GM19324 (cell line): ENCODE measurements around the gene NFATC1.

Source experiments
- ATAC-seq: cut with Tn5 transposase; IDR thresholded peaks from one replicate; pipeline ENCODE4 v1.9.1; 2021; ENCODE audit warnings: mild to moderate bottlenecking, moderate library complexity; ENCODE audit not compliant: unreplicated experiment, low FRiP score

NFATC1 gene

DNA sequence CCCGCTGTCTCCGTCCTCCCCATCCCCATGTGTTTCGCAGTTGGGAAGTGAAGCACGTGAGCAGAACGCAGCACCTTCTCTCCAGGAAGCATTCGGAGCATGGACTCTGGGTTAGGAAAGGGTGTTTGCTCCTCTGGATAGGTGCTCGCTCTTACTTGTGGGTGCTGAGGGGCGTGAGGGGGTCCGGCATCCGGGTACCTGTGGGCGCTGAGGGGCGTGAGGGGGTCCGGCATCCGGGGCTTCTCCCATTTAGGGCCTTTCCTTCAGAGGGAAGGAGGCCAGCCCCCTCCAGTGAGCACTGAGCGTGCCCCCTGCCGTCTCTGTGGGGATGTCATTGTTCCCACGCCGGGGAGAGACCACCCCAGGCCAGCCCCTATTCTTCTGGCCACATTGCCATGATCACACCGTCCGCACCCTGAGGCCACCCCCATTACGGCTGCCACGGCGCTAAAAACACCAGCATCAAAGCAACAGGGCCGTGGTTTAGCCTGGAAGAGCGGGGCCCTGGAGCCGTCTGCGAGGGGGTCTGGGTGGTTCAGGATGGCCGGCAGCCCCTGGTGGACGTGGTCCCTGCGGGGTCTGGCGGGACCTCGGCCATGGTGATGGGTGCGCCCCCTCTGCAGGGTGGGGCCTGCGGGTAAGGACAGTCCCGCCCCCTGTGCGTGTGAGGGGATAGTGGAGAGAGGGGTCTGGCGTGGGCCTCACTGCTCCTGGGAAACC is 41.0 kb downstream of the NFATC1 start:
- ATAC-seq = no peak

DNA sequence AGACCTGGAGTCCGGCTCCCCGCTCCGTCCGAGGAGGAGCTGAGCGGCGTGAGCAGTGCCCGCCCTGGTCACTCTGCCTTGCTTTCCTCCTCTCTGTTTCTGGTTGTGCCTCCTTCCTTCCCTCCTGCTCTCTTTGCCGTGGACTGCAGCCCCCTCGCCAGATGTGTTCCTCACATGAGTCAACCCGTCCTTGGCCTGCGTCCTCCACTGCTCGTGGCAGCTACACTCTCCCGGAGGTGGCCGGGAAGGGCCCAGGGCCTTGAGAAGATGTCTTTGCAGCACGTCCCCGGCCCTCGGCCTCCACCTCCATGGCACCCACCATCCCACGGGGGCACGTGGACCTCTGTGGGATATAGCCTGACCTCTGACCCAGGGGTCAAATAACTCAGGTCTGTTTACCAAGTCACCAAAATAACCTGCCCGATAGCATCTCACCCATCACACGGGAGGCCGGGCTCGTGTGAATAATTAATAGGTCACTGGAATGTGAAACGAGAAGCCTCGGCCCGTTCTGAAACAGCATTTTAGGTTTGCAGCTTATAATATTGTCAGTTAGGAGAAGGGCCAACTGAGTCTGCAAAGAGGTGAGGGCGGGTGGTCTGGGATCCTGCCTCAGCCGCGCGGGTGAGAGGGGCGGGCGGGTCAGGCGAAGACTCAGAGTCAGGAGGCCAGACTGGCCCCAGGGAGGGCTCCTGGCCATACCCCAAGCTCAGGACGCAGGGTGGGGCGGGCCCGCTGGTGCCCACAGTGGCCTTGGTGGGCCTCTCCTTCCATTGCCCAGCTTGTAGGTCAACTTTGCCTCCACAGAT is 42.6 kb downstream of the NFATC1 start:
- ATAC-seq = no peak

DNA sequence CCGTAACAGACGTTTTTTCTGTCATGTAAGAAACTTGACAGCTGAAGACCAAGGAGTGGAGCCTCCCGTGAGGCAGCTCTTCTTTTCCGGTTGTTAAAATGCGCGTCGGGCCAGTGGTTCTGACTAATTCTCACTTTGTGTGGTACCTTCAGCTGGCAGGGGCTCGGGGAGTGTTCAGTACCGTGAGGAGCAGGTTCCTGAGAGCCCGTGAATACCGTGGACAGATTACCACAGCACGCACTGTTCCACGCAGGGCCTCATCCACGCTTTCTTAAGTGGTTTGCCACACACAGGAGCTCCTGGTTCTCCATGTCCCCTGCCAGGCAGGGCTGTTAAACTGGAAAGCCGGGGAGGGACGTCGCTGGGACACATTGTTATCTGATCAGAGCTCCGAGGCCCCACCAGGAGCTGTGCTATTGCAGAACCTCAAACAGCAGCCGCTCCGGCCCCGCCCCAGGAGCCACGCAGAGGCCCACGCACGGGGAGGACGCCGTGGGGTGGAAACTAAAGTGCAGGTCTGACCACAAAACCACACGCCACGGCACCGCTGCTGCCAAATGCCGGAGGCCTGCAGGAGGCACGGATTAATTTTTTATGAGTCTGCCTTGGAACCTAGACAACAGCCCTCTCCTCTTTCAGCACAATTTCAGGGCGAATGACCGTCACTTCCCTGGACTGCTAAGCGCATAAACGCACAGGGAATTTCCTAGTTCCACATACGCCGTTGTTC is 43.3 kb downstream of the NFATC1 start:
- ATAC-seq = no peak

DNA sequence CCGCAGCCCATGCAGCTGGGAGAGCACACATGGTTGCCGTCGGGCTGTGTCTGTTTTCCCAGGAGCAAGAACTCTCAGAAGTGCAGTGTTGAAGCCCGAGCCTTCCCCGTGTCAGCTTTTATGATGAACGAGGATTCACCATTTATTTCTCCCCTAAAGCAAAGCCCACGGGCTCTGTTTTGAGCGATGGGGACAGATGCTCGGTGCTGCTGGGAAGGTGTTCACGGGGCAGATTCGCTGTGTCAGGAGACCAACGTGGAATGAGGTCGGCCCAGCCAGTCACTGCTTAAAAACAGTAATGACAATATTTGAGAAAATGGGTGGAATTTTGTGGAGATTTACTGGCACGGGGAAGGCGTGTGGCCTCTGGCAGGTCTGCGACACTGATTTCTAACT is 43.9 kb downstream of the NFATC1 start:
- no peak for ATAC-seq

DNA sequence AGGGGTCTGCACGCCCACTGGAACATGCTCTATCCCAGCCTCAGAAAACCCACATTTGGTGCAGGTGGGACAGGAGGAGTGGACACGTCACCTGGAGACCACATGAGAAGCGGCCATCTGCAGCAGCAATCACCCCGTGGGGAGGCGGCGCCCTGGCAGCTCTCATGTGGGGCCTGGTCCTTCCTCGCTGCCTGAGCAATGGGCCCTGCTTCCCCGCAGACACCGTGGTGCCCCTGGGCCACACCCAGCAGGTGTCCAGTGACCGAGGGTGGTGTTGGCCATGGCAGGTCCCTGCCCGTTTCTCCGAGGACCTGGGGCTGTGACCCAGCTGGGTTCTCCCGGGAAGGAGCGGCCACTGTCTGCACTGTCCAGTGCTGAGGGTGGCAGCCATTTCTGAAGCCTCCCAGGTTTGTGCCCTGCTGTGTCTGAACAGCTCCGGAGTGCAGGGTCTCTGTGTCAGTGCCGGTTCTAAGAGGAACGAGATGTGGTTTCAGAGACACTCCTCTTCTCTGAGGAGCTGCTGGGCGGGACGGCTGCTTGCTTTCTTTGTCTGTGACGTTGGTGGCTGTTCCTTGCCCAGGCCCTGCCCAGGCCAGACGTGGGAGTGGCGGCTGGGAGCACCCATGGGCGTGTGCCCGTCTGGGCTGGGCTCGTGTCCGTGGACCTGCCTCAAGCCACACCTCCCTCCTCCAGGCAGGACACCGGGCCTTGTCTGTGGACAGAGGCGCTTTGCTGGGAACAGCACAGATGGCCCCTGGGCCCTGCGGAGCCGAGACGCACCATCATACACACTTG is 44.8 kb downstream of the NFATC1 start:
- no peak for ATAC-seq

DNA sequence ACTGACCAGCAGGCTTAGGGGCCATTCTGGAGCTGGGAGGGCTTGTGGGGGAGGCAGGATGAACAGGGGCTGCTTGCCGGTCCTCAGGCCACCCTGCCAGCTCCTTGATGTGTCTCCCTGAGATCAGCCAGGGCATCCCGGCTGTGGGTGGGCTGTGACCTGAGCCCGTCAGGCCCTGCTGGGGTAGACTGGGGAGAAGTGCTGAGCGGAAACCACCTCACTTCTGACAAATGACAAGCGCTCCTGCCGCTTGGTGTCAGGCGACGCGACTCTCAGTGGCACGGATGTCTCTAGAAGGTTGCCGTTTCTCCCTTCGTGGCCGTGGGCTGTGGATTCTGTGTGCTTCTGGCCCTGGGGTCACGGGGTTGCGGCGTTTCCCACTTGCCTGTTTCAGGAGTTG is 45.7 kb downstream of the NFATC1 start:
- no peak for ATAC-seq

DNA sequence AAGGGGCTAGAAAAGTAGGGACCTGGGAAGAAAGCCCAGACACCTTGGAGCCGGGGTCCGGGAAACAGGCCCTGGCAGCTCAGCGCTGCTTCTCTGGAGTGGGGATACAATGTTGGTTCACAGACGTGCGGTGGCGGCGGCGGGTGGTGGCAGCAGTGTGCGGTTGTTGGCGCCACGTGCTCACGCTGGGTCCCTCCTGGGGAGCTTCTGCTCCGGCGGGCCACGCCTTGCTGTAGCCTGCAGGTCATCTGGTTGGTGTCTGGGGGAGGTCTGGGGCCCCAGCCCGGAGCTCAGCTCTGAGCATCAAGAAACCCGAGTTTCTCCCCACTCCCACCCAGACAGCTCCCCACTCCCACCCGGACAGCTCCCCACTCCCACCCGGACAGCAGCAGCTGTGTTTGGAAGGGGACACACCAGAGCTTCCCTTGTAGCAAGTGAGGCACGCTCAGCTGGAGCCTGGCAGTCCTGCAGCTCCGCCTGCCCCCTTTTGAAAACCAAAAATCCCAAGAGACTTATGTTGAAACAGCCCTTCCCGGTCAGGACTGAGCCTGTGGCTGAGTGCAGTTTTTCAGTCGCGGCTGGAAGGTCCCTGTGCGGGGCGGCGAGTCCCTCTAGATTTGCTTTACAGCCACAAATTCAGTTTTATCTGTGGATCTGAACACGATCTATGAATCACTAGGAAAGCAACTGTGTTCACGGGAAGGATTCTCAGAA is 46.9 kb downstream of the NFATC1 start:
- ATAC-seq = no peak

DNA sequence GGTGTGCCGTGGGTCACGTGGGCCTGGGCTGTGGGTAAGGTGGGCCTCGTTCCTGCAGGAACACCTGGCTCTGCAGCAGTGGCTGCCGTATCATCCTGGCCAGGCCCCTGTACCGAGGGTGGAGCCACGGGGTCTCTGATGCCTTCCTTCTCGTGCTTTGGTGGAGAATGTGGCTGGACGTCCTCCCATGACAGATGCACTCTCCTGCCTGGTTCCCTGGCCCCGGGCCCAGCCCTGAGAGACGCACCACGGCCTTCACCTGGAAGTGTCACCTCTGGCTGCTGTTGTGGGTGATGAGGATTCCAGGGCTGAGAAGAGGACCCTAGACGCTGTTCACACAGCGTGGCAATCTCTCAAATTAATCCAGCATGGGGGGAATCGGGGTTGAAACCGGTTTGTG is 49.5 kb downstream of the NFATC1 start:
- no peak for ATAC-seq

DNA sequence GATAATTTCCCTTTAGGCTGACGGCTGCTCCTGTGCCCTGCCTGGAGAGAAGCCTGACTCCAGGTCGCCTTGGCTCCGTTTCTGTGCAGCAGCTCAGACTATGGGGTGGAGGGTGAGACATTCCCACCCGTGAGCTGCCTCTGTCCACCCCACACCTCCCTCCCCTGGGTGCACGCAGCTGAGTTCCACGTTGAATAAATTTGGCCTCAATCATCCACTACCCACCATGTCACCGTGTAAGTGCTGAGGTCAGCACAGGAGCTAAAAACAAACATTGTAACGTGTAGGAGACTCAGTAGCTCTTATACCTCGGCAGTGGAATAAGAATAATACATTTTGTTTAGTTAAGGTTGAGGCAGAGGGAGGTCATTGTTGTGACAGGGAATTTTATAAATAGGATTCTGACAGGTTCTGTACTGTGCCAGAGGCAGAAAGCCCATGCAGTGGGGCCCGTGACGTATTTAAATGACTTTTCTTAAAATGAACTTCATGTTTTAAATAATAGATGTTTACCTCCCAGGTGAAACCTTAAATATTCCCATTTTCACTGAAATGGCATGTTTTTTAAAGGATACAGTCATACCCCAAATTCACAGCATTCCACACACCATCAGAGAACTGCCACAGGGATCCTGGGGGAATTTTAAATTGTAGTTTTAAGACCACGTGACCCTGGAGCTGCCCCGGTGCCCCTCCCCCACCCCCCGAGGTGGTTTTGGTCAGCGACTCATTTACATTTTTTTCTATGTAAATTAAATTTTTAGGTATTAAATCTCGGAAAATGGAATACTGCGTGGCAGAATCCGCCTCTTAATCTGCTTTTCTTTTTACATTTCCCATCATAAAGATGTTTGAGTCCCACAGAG is 50.2 kb downstream of the NFATC1 start:
- no peak for ATAC-seq

DNA sequence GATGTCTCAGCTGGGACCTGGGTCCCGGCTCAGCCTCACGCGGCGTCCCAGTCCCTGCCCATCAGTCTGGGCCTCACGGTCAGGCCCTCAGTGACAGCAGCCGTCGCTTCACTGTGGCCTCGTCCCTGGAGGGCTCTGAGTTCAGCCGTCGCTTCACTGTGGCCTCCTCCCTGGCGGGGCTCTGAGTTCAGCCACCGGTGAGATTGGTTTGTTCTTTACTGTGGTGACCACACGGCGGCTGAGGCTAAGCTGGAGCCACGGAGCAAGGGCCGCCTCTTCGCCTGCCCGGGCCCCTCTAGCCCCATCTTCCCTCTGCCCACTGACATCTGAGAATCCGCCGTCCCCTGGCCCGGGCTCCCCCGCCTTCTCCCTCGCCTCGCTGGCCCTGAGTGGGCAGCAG is 51.2 kb downstream of the NFATC1 start:
- ATAC-seq = no peak

DNA sequence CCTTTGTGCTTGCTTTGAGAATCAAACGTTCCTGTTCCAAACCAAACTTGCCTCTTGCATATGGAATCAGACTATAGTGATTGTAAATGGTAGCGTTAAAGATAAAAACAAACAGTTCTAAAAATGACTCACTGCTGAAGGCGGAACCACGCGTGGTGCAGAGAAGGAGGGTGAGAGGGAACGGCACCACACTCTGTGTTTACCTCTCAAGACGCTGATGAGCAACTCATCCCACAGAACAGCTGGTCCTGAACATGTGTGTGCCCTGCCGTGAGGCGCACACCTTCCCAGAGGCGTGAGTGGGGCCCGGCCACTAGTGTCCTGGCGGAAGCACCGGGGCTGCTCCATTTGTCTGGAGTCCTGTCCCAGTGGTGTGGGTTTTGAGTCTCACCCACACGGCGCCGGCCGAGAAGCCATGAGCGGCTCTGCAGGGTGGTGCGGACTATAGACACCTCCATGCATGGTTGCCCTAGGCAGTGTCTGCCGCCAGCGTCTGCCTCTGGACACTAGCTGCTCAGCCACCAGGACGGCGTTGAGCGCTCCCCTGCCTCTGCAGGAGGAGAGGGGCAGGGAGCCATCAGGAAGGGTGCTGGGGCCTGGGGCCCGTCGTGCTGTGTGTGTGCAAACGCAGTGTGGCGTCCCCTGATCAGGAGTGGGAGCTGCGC is 52.1 kb downstream of the NFATC1 start:
- ATAC-seq = no peak

DNA sequence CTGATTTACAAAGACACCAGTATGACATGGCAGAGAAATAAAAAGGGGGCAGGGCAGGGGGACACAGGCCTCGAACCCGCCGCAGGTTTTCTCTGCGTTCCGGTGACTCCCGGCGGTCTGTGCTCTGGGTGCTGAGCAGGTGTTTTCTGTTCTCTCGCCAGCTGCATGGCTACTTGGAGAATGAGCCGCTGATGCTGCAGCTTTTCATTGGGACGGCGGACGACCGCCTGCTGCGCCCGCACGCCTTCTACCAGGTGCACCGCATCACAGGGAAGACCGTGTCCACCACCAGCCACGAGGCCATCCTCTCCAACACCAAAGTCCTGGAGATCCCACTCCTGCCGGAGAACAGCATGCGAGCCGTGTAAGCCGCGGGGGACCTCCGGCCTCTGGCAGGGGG is 52.9 kb downstream of the NFATC1 start:
- no peak for ATAC-seq

DNA sequence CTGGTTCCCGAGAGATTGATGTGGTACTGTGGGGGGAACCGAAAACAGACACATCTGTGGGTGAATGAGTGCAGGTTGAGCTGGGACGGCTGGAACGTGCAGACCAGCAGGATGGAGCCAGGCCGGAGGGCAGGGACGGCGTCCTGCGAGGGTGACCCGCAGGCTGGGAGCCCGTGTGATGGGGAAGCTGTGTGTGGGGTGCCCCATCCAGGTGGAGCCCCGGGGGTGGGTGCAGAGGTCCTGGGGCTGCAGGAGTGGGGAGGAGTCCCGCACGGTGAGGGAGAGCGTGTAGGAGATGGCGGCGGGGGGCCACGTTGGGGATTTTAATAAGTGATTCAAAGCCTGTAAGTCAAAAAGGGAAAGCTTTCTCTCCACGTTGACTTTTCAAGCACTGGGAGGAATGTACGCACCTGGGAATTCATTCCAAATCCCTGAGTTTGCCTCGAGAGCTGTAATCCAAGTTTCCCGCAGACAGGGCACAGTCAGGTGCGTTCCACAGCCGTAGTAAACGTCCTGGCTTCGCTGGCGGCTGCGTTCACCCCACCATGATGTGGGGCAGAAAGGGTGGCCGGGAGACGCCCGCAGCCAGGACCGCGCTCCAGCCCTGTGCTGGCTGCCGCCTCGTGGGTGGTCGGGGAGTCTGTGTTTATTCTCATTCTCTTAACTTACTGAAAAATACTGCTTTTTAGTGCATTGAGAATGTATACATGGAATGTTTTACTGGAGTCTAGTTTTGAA is 54.0 kb downstream of the NFATC1 start:
- ATAC-seq = no peak

DNA sequence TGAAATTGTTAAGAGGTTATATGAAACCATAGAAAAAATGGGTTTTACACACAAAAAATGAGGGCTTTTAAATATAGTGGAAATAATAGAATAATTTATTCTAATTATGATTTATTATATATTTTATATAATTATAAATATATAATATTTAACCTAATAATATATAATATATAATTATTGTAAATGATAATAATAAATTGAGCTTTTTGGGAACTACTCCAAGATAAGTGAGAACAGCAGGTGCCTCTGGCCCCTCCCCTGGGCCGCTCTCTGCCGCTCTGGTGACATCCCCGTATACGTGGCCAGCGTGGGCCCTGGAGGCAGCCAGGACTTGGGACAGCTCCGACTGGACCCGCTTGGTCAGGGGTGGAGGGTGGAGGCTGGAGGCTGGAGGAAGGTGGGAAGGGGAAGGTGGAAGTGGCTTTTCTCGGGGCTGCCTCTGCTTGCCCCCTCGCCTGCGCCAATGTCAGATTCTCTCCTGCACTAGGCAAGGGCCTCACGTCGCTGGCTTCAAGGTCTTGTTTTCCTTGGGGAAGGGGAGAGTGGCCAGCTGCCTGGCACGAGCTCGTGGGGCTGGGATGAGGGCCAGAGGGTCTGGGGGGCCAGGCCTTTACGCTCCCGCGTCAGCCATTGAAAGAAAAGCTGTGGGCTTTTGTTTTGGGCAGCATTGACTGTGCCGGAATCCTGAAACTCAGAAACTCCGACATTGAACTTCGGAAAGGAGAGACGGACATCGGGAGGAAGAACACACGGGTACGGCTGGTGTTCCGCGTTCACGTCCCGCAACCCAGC is 54.8 kb downstream of the NFATC1 start:
- no peak for ATAC-seq

DNA sequence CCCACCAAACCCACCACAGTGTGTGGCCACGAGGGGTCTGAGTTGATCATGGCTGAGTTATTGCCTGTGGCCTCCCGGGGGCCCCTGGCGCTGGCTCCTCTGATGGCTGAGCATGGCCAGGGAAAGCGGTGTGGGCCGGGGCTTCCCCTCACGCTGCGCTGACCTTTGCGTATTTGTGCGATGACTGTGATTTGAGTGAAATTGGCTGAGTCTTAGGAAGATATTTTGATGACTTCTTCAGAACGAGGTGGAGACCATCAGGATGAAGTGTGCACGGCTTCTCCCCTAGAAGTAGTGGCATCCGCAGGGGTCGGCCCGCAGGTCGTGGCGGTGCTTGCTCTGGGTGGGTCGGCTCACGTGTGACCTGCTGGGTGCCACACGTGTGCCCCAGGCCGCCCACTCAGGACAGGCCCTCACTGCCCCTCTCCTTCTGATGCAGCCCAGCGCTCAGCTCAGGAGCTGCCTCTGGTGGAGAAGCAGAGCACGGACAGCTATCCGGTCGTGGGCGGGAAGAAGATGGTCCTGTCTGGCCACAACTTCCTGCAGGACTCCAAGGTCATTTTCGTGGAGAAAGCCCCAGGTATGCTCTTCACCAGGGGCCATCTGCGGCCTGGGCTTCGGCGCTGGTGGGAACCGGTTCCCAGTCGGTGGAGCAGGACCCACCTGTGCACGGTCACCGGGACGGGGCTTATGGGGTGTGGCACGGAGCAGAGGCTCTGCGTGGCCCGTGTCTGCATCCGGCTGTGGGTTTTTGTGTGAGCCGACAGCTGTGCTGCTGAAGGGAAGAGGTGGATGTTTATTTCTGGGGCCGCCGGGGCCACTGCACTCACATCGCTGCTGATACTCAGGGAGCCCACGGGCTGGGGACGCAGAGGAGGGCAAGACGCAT is 55.8 kb downstream of the NFATC1 start:
- no peak for ATAC-seq
